ENCODE measurements around the gene TBC1D1. TPM values are rescaled to one million over a fixed set of nuclear protein-coding genes. Genes with fewer than 3 reads are reported as not detected.
A peak's percentile ranks its signal among the peaks of the same experiment; 100 is the strongest.

The TBC1D1 gene
- total and polyA plus RNA-seq, 2 experiments from 2014 or later, result 53.9 to 151 TPM

GRCh38 chr4:38154252-38154651, 263.4 kb downstream of the TBC1D1 start:
- Histone ChIP-seq H4K20me1 (replicated peaks; ENCODE audit: insufficient read depth) (no peaks in the 10 kb centered on the region), H3K27me3 (ENCODE audit: insufficient read depth) (no peaks in the 10 kb centered on the region), H3K79me2 (replicated peaks; ENCODE audit: insufficient read depth) (no peaks in the 10 kb centered on the region), H3K36me3 (ENCODE audit: insufficient read depth) (no peaks in the 10 kb centered on the region), H3K9me2 (ENCODE audit: insufficient read depth) (peaks cover 10% of the 10 kb centered on the region; the same call in 1 of the 2 replicates), H3F3A (replicated peaks; ENCODE audit: low read depth) (no peaks in the 10 kb centered on the region), H3K4me3 (no peak overlapping the region), H3K4me2 (no peak overlapping the region), H3K4me1 (ENCODE audit: insufficient read depth) (no peaks in the 10 kb centered on the region), H2AFZ (0 out of 2 replicates have a peak overlapping the region, but pooled peaks have one; percentile 28), H3K27ac (ENCODE audit: low read depth) (no peak overlapping the region)
- H3K27ac Mint-ChIP-seq, result no peak overlapping the region
- H3K27me3 Mint-ChIP-seq (ENCODE audit: insufficient read depth, low read depth, poor library complexity), result peaks cover 2% of the 10 kb centered on the region
- H3K36me3 Mint-ChIP-seq (ENCODE audit: low read depth), result no peaks in the 10 kb centered on the region
- H3K4me1 Mint-ChIP-seq, result peaks cover 18% of the 10 kb centered on the region
- ATAC-seq (no peak), DNase-seq (ENCODE audit: low spot score) (no peak)
- H3K9me3 Mint-ChIP-seq, result no peaks in the 10 kb centered on the region
- TF ChIP-seq, protein P1, sequence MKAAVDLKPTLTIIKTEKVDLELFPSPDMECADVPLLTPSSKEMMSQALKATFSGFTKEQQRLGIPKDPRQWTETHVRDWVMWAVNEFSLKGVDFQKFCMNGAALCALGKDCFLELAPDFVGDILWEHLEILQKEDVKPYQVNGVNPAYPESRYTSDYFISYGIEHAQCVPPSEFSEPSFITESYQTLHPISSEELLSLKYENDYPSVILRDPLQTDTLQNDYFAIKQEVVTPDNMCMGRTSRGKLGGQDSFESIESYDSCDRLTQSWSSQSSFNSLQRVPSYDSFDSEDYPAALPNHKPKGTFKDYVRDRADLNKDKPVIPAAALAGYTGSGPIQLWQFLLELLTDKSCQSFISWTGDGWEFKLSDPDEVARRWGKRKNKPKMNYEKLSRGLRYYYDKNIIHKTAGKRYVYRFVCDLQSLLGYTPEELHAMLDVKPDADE (IDR thresholded peaks at IDR 0.05), result no peak
- TF ChIP-seq EZH2 (IDR thresholded peaks at IDR 0.05; ENCODE audit: low read depth, unreplicated experiment) (no peak), EZH2phosphoT487 (IDR thresholded peaks at IDR 0.05; ENCODE audit: unreplicated experiment) (no peak), CREB1 (CRISPR knock-in tag; IDR thresholded peaks at IDR 0.05; ENCODE audit: low read depth) (no peak), REST (IDR thresholded peaks at IDR 0.05; ENCODE audit: unreplicated experiment) (no peak), STAT1 (IDR thresholded peaks at IDR 0.05; ENCODE audit: unreplicated experiment) (no peak), POLR2AphosphoS5 (IDR thresholded peaks at IDR 0.05; ENCODE audit: low read depth) (no peak), NANOG (IDR thresholded peaks at IDR 0.05; ENCODE audit: borderline replicate concordance) (no peak), JUNB (IDR thresholded peaks at IDR 0.05; ENCODE audit: unreplicated experiment) (no peak), ZNF114 (CRISPR knock-in tag; IDR thresholded peaks at IDR 0.05) (no peak), ZNF462 (CRISPR knock-in tag; IDR thresholded peaks at IDR 0.05) (no peak), ZNF331 (CRISPR knock-in tag; IDR thresholded peaks at IDR 0.05; ENCODE audit: low read depth) (no peak)
- TF ChIP-seq, protein P2, sequence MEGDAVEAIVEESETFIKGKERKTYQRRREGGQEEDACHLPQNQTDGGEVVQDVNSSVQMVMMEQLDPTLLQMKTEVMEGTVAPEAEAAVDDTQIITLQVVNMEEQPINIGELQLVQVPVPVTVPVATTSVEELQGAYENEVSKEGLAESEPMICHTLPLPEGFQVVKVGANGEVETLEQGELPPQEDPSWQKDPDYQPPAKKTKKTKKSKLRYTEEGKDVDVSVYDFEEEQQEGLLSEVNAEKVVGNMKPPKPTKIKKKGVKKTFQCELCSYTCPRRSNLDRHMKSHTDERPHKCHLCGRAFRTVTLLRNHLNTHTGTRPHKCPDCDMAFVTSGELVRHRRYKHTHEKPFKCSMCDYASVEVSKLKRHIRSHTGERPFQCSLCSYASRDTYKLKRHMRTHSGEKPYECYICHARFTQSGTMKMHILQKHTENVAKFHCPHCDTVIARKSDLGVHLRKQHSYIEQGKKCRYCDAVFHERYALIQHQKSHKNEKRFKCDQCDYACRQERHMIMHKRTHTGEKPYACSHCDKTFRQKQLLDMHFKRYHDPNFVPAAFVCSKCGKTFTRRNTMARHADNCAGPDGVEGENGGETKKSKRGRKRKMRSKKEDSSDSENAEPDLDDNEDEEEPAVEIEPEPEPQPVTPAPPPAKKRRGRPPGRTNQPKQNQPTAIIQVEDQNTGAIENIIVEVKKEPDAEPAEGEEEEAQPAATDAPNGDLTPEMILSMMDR (conservative IDR thresholded peaks at IDR 0.05; ENCODE audit: low read depth in 2 of 2), result no peak
- H3K4me3 Mint-ChIP-seq, result no peak overlapping the region

All from GM23338 (cell line).